ENCODE data around the gene TDRD7.
"Not testable (repeated sequence)": the region's sequence is repeated elsewhere in the genome, so short reads cannot be mapped to it uniquely, and the experiment has no call there.

Gene TDRD7

GRCh38 chr9:97470076-97470475 is 58.2 kb downstream of the TDRD7 start:
- no peak for DNase-seq (ENCODE audit: extremely low read depth in 1 of 2, low read depth in 1 of 2)

GRCh38 chr9:97473717-97474116 is 61.8 kb downstream of the TDRD7 start:
- DNase-seq (ENCODE audit: extremely low read depth in 1 of 2, low read depth in 1 of 2): no peak

GRCh38 chr9:97474372-97474925 is 62.6 kb downstream of the TDRD7 start:
- no peak for DNase-seq (ENCODE audit: extremely low read depth in 1 of 2, low read depth in 1 of 2)

- no peak for DNase-seq (ENCODE audit: extremely low read depth in 1 of 2, low read depth in 1 of 2)
Measured at GRCh38 chr9:97475059-97475458, 63.2 kb downstream of the TDRD7 start.

GRCh38 chr9:97478301-97478981 is 66.5 kb downstream of the TDRD7 start:
- DNase-seq (ENCODE audit: extremely low read depth in 1 of 2, low read depth in 1 of 2): no peak

DNA sequence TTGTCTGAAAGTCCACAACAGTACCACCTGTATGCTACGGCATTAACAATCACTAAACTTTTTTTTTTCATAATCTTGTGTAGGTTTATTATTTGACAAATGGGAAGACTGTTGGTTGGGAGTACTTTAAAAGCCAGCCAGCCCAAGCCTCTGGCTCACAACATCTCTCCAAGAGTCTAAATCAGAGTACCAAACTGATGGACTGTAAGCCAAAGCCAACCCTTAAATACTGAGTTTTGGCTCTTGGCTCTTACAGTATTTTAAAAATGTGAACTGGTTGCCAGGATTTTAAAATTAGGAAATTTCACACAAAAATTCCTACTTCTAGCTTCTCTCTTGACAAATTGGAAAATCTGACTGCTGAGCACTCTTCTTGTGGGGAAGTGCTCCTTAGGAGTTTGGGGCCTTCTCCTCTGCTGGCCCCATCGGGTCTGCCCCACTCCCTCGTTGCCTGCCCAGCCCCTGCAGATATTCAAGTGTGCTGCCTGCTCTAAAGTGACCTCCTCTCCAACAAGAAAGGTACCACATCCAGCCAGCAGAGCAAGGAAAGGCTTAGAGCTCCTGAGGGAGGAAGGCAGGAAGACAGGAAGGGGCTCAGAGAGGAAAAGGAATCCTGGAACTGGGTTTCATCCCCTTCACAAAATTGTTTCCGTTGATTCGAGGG is 67.7 kb downstream of the TDRD7 start:
- no peak for DNase-seq (ENCODE audit: extremely low read depth in 1 of 2, low read depth in 1 of 2)

- no peak for DNase-seq (ENCODE audit: extremely low read depth in 1 of 2, low read depth in 1 of 2)
Measured at GRCh38 chr9:97480174-97480573, 68.3 kb downstream of the TDRD7 start.

DNA sequence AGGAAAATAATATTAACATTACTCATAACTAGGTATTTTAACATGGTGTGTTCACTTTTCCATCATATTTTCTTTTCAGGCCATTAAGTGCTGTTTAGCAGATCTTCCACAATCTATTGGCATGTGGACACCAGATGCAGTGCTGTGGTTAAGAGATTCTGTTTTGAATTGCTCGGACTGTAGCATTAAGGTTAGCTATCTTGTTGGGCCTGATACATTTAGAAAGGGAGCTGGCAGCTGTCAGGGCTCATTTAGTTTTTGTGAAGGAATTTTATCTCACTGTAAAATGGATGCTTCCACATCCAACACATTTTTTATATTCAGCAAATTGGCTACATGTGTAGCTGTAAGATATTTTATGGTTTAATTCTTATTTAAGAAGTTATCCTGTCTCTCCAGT is 68.9 kb downstream of the TDRD7 start:
- no peak for DNase-seq (ENCODE audit: extremely low read depth in 1 of 2, low read depth in 1 of 2)

DNA sequence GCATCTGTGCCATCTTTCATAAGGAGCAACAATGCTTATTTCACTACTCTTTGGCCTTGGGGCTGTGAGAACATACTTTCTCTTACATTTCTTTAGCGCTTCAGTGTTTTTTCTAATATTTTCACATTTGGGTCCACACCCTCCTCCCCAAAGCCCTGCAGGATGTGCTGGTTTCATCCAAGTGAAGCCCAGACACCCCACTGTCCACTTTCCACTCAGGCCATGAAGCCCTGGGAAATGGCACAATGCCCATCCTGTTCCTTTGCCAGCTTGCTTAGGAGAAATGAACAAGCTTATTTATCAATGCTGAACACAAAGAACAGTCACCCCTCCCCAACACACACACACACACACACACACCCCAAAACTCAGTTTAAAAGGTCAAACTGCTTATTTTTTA is 72.2 kb downstream of the TDRD7 start:
- no peak for DNase-seq (ENCODE audit: extremely low read depth in 1 of 2, low read depth in 1 of 2)

DNA sequence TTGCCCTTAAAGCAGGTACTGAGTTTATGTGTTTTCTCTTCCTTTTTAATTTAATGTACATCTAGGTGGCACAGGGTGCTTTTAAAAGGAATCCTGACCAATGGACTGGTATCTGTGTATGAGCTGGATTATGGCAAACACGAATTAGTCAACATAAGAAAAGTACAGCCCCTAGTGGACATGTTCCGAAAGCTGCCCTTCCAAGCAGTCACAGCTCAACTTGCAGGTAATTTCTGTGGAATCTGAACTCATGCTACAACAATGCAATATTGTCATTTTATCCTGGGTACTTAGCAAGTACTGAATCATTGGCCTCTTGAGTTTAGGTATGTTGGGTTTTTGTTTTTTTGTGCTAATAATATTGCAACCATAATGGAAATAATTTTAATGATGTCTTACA is 75.2 kb downstream of the TDRD7 start:
- DNase-seq (ENCODE audit: extremely low read depth in 1 of 2, low read depth in 1 of 2): no peak

DNA sequence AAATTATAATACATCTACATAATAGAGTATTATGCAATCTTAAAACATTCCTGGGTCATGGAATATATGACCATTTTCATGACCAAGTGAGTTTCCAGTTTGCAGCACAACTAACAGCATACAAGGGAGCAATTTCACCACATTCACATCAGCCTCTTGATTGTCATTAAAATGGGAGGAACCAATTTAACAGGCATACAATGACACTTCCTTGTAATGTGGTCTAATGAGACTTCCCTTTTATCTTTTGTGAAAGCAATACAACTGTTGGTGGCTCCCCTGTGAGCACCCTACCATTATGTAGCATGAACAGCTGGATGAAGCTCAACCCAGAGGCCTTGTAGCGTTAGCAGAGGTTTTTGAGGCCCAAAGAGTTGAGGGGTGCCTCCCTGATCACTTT is 76.0 kb downstream of the TDRD7 start:
- DNase-seq (ENCODE audit: extremely low read depth in 1 of 2, low read depth in 1 of 2): no peak

GRCh38 chr9:97491216-97491999 is 79.5 kb downstream of the TDRD7 start:
- no peak for DNase-seq (ENCODE audit: extremely low read depth in 1 of 2, low read depth in 1 of 2)

GRCh38 chr9:97497558-97498375 is 85.9 kb downstream of the TDRD7 start:
- not testable (repeated sequence) for DNase-seq (ENCODE audit: extremely low read depth in 1 of 2, low read depth in 1 of 2)

DNA sequence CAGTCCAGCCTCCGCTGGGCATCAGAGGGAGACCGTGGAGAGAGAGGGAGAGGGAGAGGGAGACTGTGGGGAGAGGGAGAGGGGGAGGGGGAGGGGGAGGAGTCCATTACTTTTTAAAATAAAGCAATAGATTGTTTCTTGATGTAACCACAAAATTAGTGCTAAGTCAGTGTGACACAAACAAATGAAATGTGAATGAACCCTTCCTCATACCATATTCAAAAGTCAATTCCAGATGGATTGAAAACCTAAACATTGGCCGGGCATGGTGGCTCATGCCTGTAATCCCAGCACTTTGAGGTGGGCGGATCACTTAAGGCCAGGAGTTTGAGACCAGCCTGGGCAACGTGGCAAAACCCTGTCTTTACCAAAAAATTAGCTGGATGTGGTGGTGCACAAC is 87.0 kb downstream of the TDRD7 start:
- not testable (repeated sequence) for DNase-seq (ENCODE audit: extremely low read depth in 1 of 2, low read depth in 1 of 2)

GRCh38 chr9:97500263-97500662 is 88.4 kb downstream of the TDRD7 start:
- no peak for DNase-seq (ENCODE audit: extremely low read depth in 1 of 2, low read depth in 1 of 2)

GRCh38 chr9:97500765-97501176 is 88.9 kb downstream of the TDRD7 start:
- DNase-seq (ENCODE audit: extremely low read depth in 1 of 2, low read depth in 1 of 2): no peak

DNA sequence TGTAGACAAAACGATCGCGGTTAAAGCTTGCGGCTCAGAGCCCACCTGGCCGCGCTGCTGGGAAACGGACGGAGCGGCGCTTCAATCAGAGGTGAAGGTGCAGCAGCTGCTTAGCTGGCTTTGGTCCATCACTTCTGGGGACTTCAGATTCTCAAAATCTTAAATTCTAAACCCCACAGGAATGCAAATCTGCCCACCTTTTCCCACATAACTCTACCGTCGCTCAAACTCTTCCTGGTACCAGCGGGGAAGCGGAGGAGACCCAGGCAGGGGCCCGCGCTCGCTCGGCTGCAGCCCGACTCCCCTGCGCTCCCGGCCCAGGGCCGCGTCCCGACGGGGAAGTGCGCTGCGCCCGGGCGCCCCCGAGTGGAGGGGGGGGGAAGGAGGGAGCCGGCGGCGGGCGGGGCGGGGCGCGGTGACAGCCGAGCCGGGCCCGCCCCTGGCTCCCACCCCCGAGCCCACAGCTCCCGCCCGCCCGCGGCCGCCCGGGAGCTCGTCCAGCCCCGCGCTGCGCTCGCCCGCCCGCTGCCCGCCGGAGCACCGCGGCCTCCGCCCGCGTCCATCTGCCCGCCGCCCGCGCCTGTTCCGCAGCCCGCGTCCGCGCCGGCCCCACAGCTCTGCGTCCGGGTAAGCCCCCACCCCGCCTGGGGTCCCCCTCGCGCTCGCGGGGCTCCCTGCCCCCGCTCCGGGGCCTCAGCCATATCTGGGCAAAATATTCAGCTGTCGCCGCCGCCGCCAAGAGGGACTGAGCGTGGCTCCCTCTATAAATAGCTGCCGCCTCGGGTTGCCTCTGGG is 89.5 kb downstream of the TDRD7 start, which contains the start of gene TMOD1:
TSS of gene TMOD1 (plus strand) at position 490 of the 795 bp plus-strand sequence. CDS start 22,523 bp downstream, outside the sequence.
- no peak for DNase-seq (ENCODE audit: extremely low read depth in 1 of 2, low read depth in 1 of 2)

DNA sequence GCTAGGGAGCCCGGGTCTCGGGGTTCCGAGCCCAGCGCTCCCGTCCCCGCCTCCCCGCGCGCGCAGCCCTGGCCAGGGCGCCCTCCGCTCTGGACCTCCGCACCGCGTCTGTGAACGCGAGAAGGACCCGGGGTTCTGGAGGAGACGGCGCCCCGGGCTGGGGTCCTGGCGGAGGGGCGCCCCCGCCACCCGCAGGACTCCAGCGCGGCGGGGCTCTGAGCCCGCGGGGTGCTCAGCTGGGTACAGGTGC is 90.0 kb downstream of the TDRD7 start:
- DNase-seq (ENCODE audit: extremely low read depth in 1 of 2, low read depth in 1 of 2): no peak

DNA sequence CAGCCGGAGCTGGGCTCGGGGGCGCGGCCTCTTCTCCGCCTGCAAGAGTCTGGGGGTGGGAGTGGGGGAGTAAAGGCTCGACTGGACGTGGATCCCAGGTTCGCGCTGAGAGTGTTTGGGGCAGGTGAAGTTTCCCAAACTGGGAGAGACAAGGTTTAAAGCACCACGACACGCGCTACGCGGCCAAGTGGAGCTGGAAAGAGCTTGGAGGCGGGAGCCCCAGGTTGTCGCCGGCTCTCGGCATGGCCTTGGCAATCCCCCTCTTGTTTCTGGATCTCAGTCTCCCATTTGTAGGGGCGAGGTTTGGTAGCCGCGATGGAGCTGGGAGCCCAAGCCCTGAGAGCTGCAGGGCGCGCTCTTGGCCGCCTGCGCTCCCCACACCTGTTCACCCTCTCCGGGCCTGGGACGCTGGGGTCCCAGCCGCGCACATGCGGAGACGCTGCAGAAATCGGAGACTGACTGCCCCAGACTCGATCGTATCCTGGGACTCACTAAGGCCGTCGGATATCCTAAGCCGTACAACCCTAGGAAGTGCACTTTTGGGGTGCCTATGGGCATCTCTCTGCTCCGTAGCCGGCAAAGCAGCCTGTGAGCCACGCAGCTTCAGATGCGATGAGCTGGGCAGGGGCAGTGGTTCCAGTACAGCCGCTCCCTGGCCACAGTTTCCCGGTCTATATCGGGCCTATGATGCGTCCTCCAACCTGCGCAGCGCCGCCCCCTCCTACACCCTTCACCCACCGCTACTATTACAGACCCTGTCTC is 90.5 kb downstream of the TDRD7 start:
- no peak for DNase-seq (ENCODE audit: extremely low read depth in 1 of 2, low read depth in 1 of 2)
